K562 (cell line): Measurements from ENCODE around the gene GMEB1. TPM values are rescaled to one million over a fixed set of nuclear protein-coding genes. Genes with fewer than 3 reads are reported as not detected.
A peak's percentile ranks its signal among the peaks of the same experiment; 100 is the strongest.

Source experiments
- ATAC-seq: fragments of 200-7000 bp; cut with Tn5 transposase; 3 replicates; pipeline ENCODE4 v1.9.1; 2020; ENCODE audit warnings: moderate library complexity
- BruUV-seq: library from RNA; stranded (reverse); fragments of 400-500 nt; replicated peaks from 2 replicates; lab custom pipeline; 2021; lab: Mats Ljungman, UMichigan
- CTCF ChIA-PET: fragments of 300-600 bp; formaldehyde crosslinking; extraction: SDS; loops from one replicate; lab custom pipeline; 2021; ENCODE audit warnings: low intra/inter-chr PET ratio; lab: Yijun Ruan, JAX
- POLR2A ChIA-PET: fragments of 300-600, 350-650 bp; sonication (Branson Sonifier 250); formaldehyde crosslinking; extraction: SDS; loops from one replicate; lab custom pipeline; 2021; ENCODE audit warnings: antibody characterized with exemption, inconsistent platforms; lab: Yijun Ruan, JAX
- DNase-seq, 4 experiments: peaks; one replicate each; pipeline versions ENCODE4 v3.0.0 to v3.0.0-alpha.2; 2011 to 2018; ENCODE audit warnings: low spot score in 3 of 4, mixed read lengths in 3 of 4; ENCODE audit errors: extremely low read depth in 1 of 4
- FAIRE-seq: peaks from 2 replicates; lab custom pipeline; 2011; peaks lifted over from hg19 to GRCh38; lab: Jason Lieb, UNC
- H2AFZ ChIP-seq: 2 replicates; pipeline ENCODE4 v1.6.0; 2011; ENCODE audit warnings: low read depth, low read length, control low read depth, inconsistent platforms
- H3K27ac ChIP-seq: fragments of 200-600 bp; 3 replicates; pipeline ENCODE4 v1.8.0; 2011; ENCODE audit warnings: low read depth, mild to moderate bottlenecking, control low read depth, inconsistent platforms, low read length, moderate library complexity, mixed read lengths; ENCODE audit errors: extremely low read depth
- H3K27me3 ChIP-seq, 2 experiments: fragments of 300-600 bp in 1 of 2; 2 replicates in 1 of 2; 3 replicates in 1 of 2; pipeline versions ENCODE4 v1.6.0 to v1.8.0; 2011; ENCODE audit warnings: inconsistent platforms in 2 of 2, low read length in 2 of 2, mild to moderate bottlenecking in 1 of 2, mixed read lengths in 1 of 2, moderate library complexity in 1 of 2; ENCODE audit not compliant: control insufficient read depth in 2 of 2, insufficient read depth in 2 of 2
- H3K36me3 ChIP-seq: fragments of 300-600 bp; 3 replicates; pipeline ENCODE4 v1.8.0; 2011; ENCODE audit warnings: mild to moderate bottlenecking, low read length, inconsistent platforms; ENCODE audit not compliant: control insufficient read depth, insufficient read depth
- H3K4me1 ChIP-seq, 2 experiments: fragments of 200-600 bp in 1 of 2; replicated peaks in 1 of 2; 2 replicates in 1 of 2; 3 replicates in 1 of 2; pipeline versions ENCODE4 v1.5.1 to v1.8.0; 2011; ENCODE audit warnings: inconsistent platforms in 2 of 2, low read length in 2 of 2, mild to moderate bottlenecking in 1 of 2, mixed read lengths in 1 of 2, moderate library complexity in 1 of 2; ENCODE audit not compliant: control insufficient read depth in 2 of 2, insufficient read depth in 2 of 2
- H3K4me2 ChIP-seq: 2 replicates; pipeline ENCODE4 v1.6.1; 2011; ENCODE audit warnings: low read length, control low read depth, inconsistent platforms, mixed read lengths; ENCODE audit not compliant: insufficient read depth
- H3K4me3 ChIP-seq: fragments of 200-600 bp; sonication (generic), shearing (Covaris generic); 2 replicates; pipeline ENCODE4 v1.5.1; 2016; ENCODE audit warnings: control low read depth, inconsistent platforms
- H3K79me2 ChIP-seq: fragments of 200-600 bp; 3 replicates; pipeline ENCODE4 v1.8.0; 2011; ENCODE audit warnings: low read length, inconsistent platforms; ENCODE audit not compliant: control insufficient read depth, insufficient read depth
- H3K9ac ChIP-seq, 2 experiments: 2 replicates each; pipeline versions ENCODE4 v1.6.0 to v1.6.1; 2011; ENCODE audit warnings: low read depth in 2 of 2, low read length in 2 of 2, control low read depth in 1 of 2, inconsistent platforms in 1 of 2, mild to moderate bottlenecking in 1 of 2, mixed read lengths in 1 of 2; ENCODE audit not compliant: insufficient read depth in 1 of 2
- H3K9me1 ChIP-seq: one replicate; pipeline ENCODE4 v1.6.0; 2011; ENCODE audit warnings: inconsistent platforms, mild to moderate bottlenecking, low read length, moderate library complexity; ENCODE audit not compliant: control insufficient read depth, insufficient read depth
- H3K9me3 ChIP-seq: replicated peaks from 2 replicates; pipeline ENCODE4 v1.5.1; 2011; ENCODE audit warnings: low read depth, low read length, inconsistent platforms; ENCODE audit not compliant: control insufficient read depth, insufficient read depth
- H4K20me1 ChIP-seq: replicated peaks from 2 replicates; pipeline ENCODE4 v1.6.1; 2011; ENCODE audit warnings: low read length, inconsistent platforms, mixed read lengths; ENCODE audit not compliant: control insufficient read depth, insufficient read depth
- ETV6 ChIP-seq, 3 experiments: fragments of 150-350 bp in 1 of 3; sonication (generic) in 1 of 3; formaldehyde crosslinking in 1 of 3; IDR thresholded peaks; 2 replicates each; pipeline versions ENCODE4 v1.6.1 to v1.8.0; 2014 to 2022; ENCODE audit warnings: borderline replicate concordance in 2 of 3, low read depth in 2 of 3, antibody characterized with exemption in 1 of 3, low read length in 1 of 3, mild to moderate bottlenecking in 1 of 3, missing genetic modification reagents in 1 of 3
- FOSL1 ChIP-seq: fragments of 200-800 bp; sonication (Bioruptor generic); conservative IDR thresholded peaks from 2 replicates; pipeline ENCODE4 v1.6.1; 2016; ENCODE audit warnings: missing genetic modification characterization, missing compliant biosample characterization
- HDAC6 ChIP-seq: IDR thresholded peaks from 2 replicates; pipeline ENCODE4 v1.6.1; 2012; ENCODE audit warnings: low read depth, mild to moderate bottlenecking, control low read depth, inconsistent platforms, low read length, moderate library complexity
- HNRNPK ChIP-seq: fragments of 200-400 bp; formaldehyde crosslinking; IDR thresholded peaks from one replicate; pipeline ENCODE4 v1.6.1; 2018; ENCODE audit warnings: mild to moderate bottlenecking, low read depth, low read length; ENCODE audit not compliant: poor library complexity, severe bottlenecking
- KAT8 ChIP-seq: fragments of 450-650 bp; IDR thresholded peaks from 2 replicates; pipeline ENCODE4 v1.6.1; 2016; ENCODE audit warnings: low read depth, mild to moderate bottlenecking
- LEF1 ChIP-seq: fragments of 450-650 bp; IDR thresholded peaks from 2 replicates; pipeline ENCODE4 v1.6.1; 2016; ENCODE audit warnings: mild to moderate bottlenecking
- SP2 ChIP-seq: IDR thresholded peaks from 2 replicates; pipeline ENCODE4 v1.6.1; 2011; ENCODE audit warnings: mild to moderate bottlenecking, low read depth, low read length, moderate library complexity; ENCODE audit not compliant: poor library complexity, severe bottlenecking; ENCODE audit errors: extremely low read depth
- STAT5B ChIP-seq: fragments of 250-450 bp; sonication (Bioruptor Pico); IDR thresholded peaks from 2 replicates; pipeline ENCODE4 v1.8.0; 2021; ENCODE audit warnings: mild to moderate bottlenecking, inconsistent platforms
- ZNF282 ChIP-seq: sonication (generic); formaldehyde crosslinking; IDR thresholded peaks from 2 replicates; pipeline ENCODE4 v1.8.1; 2023; ENCODE audit warnings: missing genetic modification reagents
- ZSCAN32 ChIP-seq: fragments of 450-650 bp; formaldehyde crosslinking; IDR thresholded peaks from 2 replicates; pipeline ENCODE4 v1.4.0; 2020; ENCODE audit warnings: mild to moderate bottlenecking, moderate library complexity
- WGBS: fragments of 100-300 bp; shearing (Covaris generic); methylation state at CpG from one replicate; pipeline ENCODE4 v1.1.6; 2016; ENCODE audit warnings: low coverage, mixed read lengths; ENCODE audit not compliant: insufficient coverage; ENCODE audit errors: missing lambda C conversion rate; 5-methylcytosine and 5-hydroxymethylcytosine counted together
- in situ Hi-C: fragments of 300-500 bp; cut with MboI; formaldehyde crosslinking; loops from 4 replicates; pipeline ENCODE4 v1.15.0; 2018; ENCODE audit warnings: inconsistent platforms, mixed read lengths
- intact Hi-C: fragments of 100-400 bp; cut with micrococcal nuclease; formaldehyde crosslinking; loops from 2 replicates; pipeline ENCODE4 v1.14.2; 2022
- polyA plus RNA-seq, 8 experiments: library from polyadenylated mRNA; depleted of rRNA in 4 of 8; stranded (reverse) in 5 of 8; unstranded in 3 of 8; fragments of >200 nt; fragmentation: Nextera tagmentation in 2 of 8; fragmentation: Illumina TruSeq in 1 of 8; extraction: Ambion mirVana in 2 of 8; extraction: Trizol in 1 of 8; gene quantifications; 2 replicates each; pipeline versions ENCODE4 v1.2.1 to v1.2.3, GENCODE V29; 2011 to 2014; ENCODE audit warnings: inconsistent platforms in 1 of 8, missing spikeins in 1 of 8
- total RNA-seq, 7 experiments: library from RNA; depleted of rRNA in 6 of 7; stranded (reverse); fragments of >200 nt in 6 of 7; fragmentation: Illumina TruSeq in 2 of 7; extraction: Trizol in 2 of 7; gene quantifications; 2 replicates each; pipeline versions ENCODE4 v1.2.1 to v1.2.3, GENCODE V29; 2011 to 2021; ENCODE audit warnings: low replicate concordance in 1 of 7
- TF ChIP-seq, protein P1 (sequence below): sonication (generic); formaldehyde crosslinking; IDR thresholded peaks from 2 replicates; pipeline ENCODE4 v1.8.0; 2023; ENCODE audit warnings: mild to moderate bottlenecking, missing genetic modification reagents
- TF ChIP-seq, protein P2 (sequence below): sonication (generic); formaldehyde crosslinking; IDR thresholded peaks from 2 replicates; pipeline ENCODE4 v1.8.0; 2022; ENCODE audit warnings: mild to moderate bottlenecking, missing genetic modification reagents

The GMEB1 gene
- total and polyA plus RNA-seq, 9 of the 15 experiments (the other 6 are each of a cell fraction or from before 2014, with no cell fraction given) = 6.6 to 17.5 (median 8.5) TPM

DNA sequence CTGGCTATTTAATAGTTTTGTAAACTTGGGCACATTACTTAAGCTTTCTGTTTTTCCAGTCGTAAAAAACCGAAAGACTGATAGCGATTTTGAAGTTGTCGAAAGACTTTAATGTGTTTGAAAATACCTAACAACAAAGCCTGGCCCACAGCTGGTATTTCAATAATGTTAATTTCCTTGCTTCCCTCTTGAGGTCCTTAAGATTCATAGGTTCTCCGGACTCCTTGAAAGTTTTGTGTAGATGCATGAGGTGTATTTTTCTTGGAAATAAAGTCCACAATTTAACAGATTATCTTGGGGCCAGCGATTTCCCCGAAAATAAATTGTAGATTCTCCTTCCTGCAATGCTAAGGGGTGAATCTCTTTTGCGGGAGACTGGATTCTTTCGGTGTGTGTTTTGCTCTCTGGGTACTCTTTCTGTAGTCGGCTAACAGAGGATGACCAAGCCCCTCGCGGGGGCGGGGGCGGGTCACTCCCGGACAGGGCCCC, 67.4 kb downstream of the GMEB1 start (continued):
- TF ChIP-seq, protein P1, sequence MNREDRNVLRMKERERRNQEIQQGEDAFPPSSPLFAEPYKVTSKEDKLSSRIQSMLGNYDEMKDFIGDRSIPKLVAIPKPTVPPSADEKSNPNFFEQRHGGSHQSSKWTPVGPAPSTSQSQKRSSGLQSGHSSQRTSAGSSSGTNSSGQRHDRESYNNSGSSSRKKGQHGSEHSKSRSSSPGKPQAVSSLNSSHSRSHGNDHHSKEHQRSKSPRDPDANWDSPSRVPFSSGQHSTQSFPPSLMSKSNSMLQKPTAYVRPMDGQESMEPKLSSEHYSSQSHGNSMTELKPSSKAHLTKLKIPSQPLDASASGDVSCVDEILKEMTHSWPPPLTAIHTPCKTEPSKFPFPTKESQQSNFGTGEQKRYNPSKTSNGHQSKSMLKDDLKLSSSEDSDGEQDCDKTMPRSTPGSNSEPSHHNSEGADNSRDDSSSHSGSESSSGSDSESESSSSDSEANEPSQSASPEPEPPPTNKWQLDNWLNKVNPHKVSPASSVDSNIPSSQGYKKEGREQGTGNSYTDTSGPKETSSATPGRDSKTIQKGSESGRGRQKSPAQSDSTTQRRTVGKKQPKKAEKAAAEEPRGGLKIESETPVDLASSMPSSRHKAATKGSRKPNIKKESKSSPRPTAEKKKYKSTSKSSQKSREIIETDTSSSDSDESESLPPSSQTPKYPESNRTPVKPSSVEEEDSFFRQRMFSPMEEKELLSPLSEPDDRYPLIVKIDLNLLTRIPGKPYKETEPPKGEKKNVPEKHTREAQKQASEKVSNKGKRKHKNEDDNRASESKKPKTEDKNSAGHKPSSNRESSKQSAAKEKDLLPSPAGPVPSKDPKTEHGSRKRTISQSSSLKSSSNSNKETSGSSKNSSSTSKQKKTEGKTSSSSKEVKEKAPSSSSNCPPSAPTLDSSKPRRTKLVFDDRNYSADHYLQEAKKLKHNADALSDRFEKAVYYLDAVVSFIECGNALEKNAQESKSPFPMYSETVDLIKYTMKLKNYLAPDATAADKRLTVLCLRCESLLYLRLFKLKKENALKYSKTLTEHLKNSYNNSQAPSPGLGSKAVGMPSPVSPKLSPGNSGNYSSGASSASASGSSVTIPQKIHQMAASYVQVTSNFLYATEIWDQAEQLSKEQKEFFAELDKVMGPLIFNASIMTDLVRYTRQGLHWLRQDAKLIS = no peak

DNA sequence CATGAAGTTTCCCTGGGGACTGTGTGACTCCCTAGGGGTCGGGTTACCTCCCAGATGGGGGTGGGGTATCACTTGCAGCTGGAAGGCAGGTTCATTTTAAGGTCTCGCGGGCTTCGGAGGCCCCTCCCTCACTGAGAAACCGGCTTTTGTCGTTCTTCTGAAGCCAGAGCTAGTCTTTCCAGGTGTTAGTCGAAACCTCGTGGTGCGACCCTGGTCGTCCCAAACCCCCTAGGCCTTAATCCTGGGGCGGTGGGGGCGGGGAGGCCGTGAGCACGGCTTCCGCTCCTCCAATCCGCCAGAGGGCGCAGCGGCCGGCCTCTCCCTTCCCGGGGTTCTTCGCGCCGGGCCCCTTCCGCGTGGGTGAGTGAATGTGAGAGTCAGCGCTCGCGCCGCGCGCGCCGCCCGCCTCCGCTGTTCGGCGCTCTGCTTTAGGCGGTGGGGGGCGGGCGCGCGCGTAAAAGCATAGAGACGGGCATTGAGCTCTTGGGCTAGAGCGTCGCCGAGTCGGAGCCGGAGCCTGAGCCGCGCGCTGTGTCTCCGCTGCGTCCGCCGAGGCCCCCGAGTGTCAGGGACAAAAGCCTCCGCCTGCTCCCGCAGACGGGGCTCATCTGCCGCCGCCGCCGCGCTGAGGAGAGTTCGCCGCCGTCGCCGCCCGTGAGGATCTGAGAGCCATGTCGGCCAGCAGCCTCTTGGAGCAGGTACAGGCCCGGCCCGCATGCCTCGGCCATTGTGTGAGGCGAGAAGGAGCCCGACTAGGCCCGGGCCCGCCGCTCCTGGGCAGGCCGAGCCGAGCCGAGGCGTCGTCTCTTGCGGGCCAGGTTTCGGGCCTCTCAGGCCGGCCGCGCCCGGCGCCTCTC, 68.1 kb downstream of the GMEB1 start, which contains the start of gene YTHDF2:
TSS of gene YTHDF2 (plus strand) at position 491 of the 857 bp plus-strand sequence. CDS start at position 672, 181 bp downstream.
- Histone ChIP-seq H3K4me2 (peak within 1 kb of the TSS; percentile 86), H2AFZ (peak within 1 kb of the TSS; percentile 96), H3K36me3 (peaks cover 39% of the 10 kb centered on the region), H3K9me3 (no peaks in the 10 kb centered on the region; the same call in 1 of the 2 replicates), H3K27ac (peak within 1 kb of the TSS; percentile 92), H3K79me2 (peaks cover 52% of the 10 kb centered on the region), H3K4me1 (peaks cover 18 to 24% of the 10 kb centered on the region in 2 experiments; a peak in 4 of 5 replicates), H3K9me1 (no peaks in the 10 kb centered on the region), H3K9ac (peak within 1 kb of the TSS; percentile 98 to 99), H4K20me1 (peaks cover 9% of the 10 kb centered on the region; the same call in 1 of the 2 replicates), H3K4me3 (peak within 1 kb of the TSS; percentile 96), H3K27me3 (no peaks in the 10 kb centered on the region)
- intact Hi-C loops (loop anchor here (1.0 to 10.0 kb wide), 3 partner anchors 67 to 382 kb away; partner anchors contain the start of gene RNU11), in situ Hi-C loops (no loop called here)
- BruUV-seq = no TSS peak
- 1% methylated on average over 73 of the region's 92 CpGs for whole genome bisulfite sequencing
- ChIA-PET CTCF (interaction anchor here (0.6 to 1.1 kb wide), 5 partner anchors 13 to 146 kb away, joined by 3 to 8 read pairs (median 3); partner anchors contain the start of gene RNU11), POLR2A (interaction anchor here (0.6 to 4.2 kb wide), 30 partner anchors 8 to 476 kb away, joined by 3 to 52 read pairs (median 4); partner anchors contain the start of genes GMEB1, RCC1, RNU11 and TAF12)
- peak; percentile 92 to 100 (median 96) for DNase-seq
- FAIRE-seq = no peak
- peak; percentile 94 for ATAC-seq
- TF ChIP-seq ZNF282 (CRISPR knock-in tag) (peak; percentile 95; the same call in 1 of the 2 replicates), ETV6 (IDR thresholded peaks at IDR 0.05; ENCODE audit: borderline replicate concordance in 1 of 2, low read depth in 2 of 2, low read length in 1 of 2) (peak; percentile 15 to 43; a peak in 2 of 4 replicates), ETV6 (CRISPR knock-in tag; IDR thresholded peaks at IDR 0.05; ENCODE audit: borderline replicate concordance) (0 out of 2 replicates have a peak, but pooled peaks have one; percentile 52), KAT8 (no peak), LEF1 (peak; percentile 96), HDAC6 (no peak), HNRNPK (peak; percentile 57), FOSL1 (tag) (peak; percentile 76), SP2 (peak; percentile 89), ZSCAN32 (CRISPR knock-in tag) (0 out of 2 replicates have a peak, but pooled peaks have one; percentile 3), STAT5B (CRISPR knock-in tag) (no peak)
- TF ChIP-seq, protein P2, sequence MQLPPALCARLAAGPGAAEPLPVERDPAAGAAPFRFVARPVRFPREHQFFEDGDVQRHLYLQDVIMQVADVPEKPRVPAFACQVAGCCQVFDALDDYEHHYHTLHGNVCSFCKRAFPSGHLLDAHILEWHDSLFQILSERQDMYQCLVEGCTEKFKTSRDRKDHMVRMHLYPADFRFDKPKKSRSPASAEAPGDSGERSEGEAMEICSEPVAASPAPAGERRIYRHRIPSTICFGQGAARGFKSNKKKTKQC (CRISPR knock-in tag) = peak; percentile 19
